Astrocyte (in vitro differentiated cells and primary cell): ENCODE results near the gene BEST2. TPM values are rescaled to one million over a fixed set of nuclear protein-coding genes. Genes with fewer than 3 reads are reported as not detected.

Source experiments
- DNase-seq: peaks from one replicate; pipeline ENCODE4 v3.0.0-alpha.2; 2010; ENCODE audit warnings: low read depth
- FAIRE-seq: peaks from 2 replicates; lab custom pipeline; 2011; peaks lifted over from hg19 to GRCh38; lab: Jason Lieb, UNC
- H2AFZ ChIP-seq: 2 replicates; pipeline ENCODE4 v1.6.0; 2012; ENCODE audit warnings: low read depth, low read length, inconsistent platforms
- H3K27ac ChIP-seq: 2 replicates; pipeline ENCODE4 v1.5.1; 2011; ENCODE audit warnings: low read depth, low read length, inconsistent platforms
- H3K27me3 ChIP-seq: 2 replicates; pipeline ENCODE4 v1.6.0; 2011; ENCODE audit warnings: low read length, inconsistent platforms; ENCODE audit not compliant: insufficient read depth
- H3K36me3 ChIP-seq: 2 replicates; pipeline ENCODE4 v1.5.1; 2011; ENCODE audit warnings: low read length, inconsistent platforms; ENCODE audit not compliant: insufficient read depth
- H3K4me1 ChIP-seq: 2 replicates; pipeline ENCODE4 v1.5.1; 2011; ENCODE audit warnings: low read length, inconsistent platforms; ENCODE audit not compliant: insufficient read depth
- H3K4me2 ChIP-seq: 2 replicates; pipeline ENCODE4 v1.6.0; 2012; ENCODE audit warnings: low read length, inconsistent platforms
- H3K4me3 ChIP-seq: 2 replicates; pipeline ENCODE4 v1.5.1; 2011; ENCODE audit warnings: low read depth, mild to moderate bottlenecking, low read length, inconsistent platforms; ENCODE audit not compliant: insufficient read depth
- H3K79me2 ChIP-seq: 2 replicates; pipeline ENCODE4 v1.6.0; 2012; ENCODE audit warnings: mild to moderate bottlenecking, low read length, inconsistent platforms; ENCODE audit not compliant: insufficient read depth
- H3K9ac ChIP-seq: 2 replicates; pipeline ENCODE4 v1.6.0; 2012; ENCODE audit warnings: mild to moderate bottlenecking, low read length, inconsistent platforms
- H3K9me3 ChIP-seq: 2 replicates; pipeline ENCODE4 v1.5.1; 2012; ENCODE audit warnings: low read depth, mild to moderate bottlenecking, low read length, inconsistent platforms; ENCODE audit not compliant: insufficient read depth
- H4K20me1 ChIP-seq: 2 replicates; pipeline ENCODE4 v1.6.0; 2012; ENCODE audit warnings: low read length, inconsistent platforms; ENCODE audit not compliant: insufficient read depth
- H3K27ac Mint-ChIP-seq: one replicate; pipeline ENCODE4 v1.8.0; 2021; ENCODE audit warnings: mild to moderate bottlenecking, mixed read lengths; ENCODE audit not compliant: unreplicated experiment
- H3K27me3 Mint-ChIP-seq: one replicate; pipeline ENCODE4 v1.8.0; 2021; ENCODE audit warnings: low read depth, mixed read lengths; ENCODE audit not compliant: unreplicated experiment
- H3K36me3 Mint-ChIP-seq: one replicate; pipeline ENCODE4 v1.8.0; 2021; ENCODE audit warnings: low read depth, mixed read lengths; ENCODE audit not compliant: unreplicated experiment
- H3K4me1 Mint-ChIP-seq: one replicate; pipeline ENCODE4 v1.8.0; 2021; ENCODE audit warnings: low read depth, mixed read lengths; ENCODE audit not compliant: unreplicated experiment
- H3K4me3 Mint-ChIP-seq: one replicate; pipeline ENCODE4 v1.8.0; 2021; ENCODE audit warnings: mild to moderate bottlenecking, moderate library complexity, mixed read lengths; ENCODE audit not compliant: unreplicated experiment
- H3K9me3 Mint-ChIP-seq: one replicate; pipeline ENCODE4 v1.8.0; 2021; ENCODE audit warnings: mild to moderate bottlenecking, mixed read lengths; ENCODE audit not compliant: unreplicated experiment
- EZH2 ChIP-seq: IDR thresholded peaks from 2 replicates; pipeline ENCODE4 v1.6.1; 2012; ENCODE audit warnings: mild to moderate bottlenecking, low read length, inconsistent platforms; ENCODE audit not compliant: insufficient read depth
- total RNA-seq: library from RNA; stranded (reverse); gene quantifications from 2 replicates; pipeline ENCODE4 v1.2.1, GENCODE V29; 2021
- TF ChIP-seq, protein P1 (sequence below): IDR thresholded peaks from 2 replicates; pipeline ENCODE4 v1.5.1; 2011; ENCODE audit warnings: low read depth, mild to moderate bottlenecking, inconsistent platforms, low read length, moderate library complexity; ENCODE audit not compliant: insufficient read depth

Gene BEST2
- total RNA-seq, 1 donor from 2014 or later, result not detected

DNA sequence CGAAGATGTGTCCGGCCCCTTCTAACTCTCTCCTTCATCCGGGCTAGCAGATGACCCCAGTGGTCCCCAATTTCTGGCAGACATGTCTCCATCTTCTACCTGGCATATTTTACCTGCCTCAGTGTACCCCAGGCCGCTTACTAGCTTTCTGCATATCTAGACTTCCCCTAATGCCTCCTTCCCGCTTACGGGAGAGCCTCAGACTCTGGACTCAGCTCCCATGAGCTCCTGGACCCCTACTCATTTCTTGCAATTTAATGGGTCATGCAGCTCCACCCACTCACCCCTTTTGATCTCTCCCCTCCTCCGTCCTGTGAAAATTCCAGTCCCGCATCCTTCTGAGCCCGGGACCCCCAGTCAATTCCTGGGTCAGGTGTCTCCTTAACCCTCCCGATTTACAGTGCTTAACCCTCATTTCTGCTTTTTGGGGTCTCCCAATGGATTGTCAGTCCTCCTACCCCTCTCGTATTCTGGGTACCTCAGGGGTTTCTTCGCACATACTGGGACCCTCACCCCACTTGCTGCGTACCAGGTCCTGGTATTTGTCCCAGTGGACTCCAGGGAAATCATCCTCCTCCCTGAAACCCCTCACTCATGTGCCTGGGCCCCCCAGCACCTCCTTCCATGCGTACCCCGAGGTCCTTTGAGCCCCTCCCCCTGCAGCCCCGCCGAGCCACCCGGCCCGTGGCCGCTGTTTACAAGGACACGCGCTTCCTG lies 39.2 kb downstream of the BEST2 start:
- H3K27me3 ChIP-seq, result no peaks in the 10 kb centered on the region
- H3K9me3 ChIP-seq, result no peaks in the 10 kb centered on the region
- DNase-seq (no peak), FAIRE-seq (no peak)
- peak overlapping the region; percentile 51 for H3K4me3 ChIP-seq
- H3K4me3 Mint-ChIP-seq, result peak overlapping the region; percentile 85
- peaks cover 21% of the 10 kb centered on the region for H3K79me2 ChIP-seq
- no peaks in the 10 kb centered on the region for H3K36me3 ChIP-seq
- H3K27ac Mint-ChIP-seq, result peak overlapping the region; percentile 96
- peaks cover 23% of the 10 kb centered on the region for H3K4me1 Mint-ChIP-seq
- peak overlapping the region; percentile 58 for H2AFZ ChIP-seq
- H3K9me3 Mint-ChIP-seq, result no peaks in the 10 kb centered on the region
- peak overlapping the region; percentile 54 for H3K27ac ChIP-seq
- peak overlapping the region; percentile 94 for H3K9ac ChIP-seq
- peaks cover 36% of the 10 kb centered on the region for H3K4me1 ChIP-seq
- H3K27me3 Mint-ChIP-seq, result no peaks in the 10 kb centered on the region
- H3K36me3 Mint-ChIP-seq, result no peaks in the 10 kb centered on the region
- TF ChIP-seq EZH2, result no peak
- TF ChIP-seq, protein P1, sequence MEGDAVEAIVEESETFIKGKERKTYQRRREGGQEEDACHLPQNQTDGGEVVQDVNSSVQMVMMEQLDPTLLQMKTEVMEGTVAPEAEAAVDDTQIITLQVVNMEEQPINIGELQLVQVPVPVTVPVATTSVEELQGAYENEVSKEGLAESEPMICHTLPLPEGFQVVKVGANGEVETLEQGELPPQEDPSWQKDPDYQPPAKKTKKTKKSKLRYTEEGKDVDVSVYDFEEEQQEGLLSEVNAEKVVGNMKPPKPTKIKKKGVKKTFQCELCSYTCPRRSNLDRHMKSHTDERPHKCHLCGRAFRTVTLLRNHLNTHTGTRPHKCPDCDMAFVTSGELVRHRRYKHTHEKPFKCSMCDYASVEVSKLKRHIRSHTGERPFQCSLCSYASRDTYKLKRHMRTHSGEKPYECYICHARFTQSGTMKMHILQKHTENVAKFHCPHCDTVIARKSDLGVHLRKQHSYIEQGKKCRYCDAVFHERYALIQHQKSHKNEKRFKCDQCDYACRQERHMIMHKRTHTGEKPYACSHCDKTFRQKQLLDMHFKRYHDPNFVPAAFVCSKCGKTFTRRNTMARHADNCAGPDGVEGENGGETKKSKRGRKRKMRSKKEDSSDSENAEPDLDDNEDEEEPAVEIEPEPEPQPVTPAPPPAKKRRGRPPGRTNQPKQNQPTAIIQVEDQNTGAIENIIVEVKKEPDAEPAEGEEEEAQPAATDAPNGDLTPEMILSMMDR, result no peak
- H3K4me2 ChIP-seq, result peak overlapping the region; percentile 91
- peaks cover 19% of the 10 kb centered on the region for H4K20me1 ChIP-seq

- H3K4me3 ChIP-seq, result peak within 1 kb of the TSS; percentile 92
- Mint-ChIP-seq H3K27me3 (no peaks in the 10 kb centered on the region), H3K4me1 (peaks cover 30% of the 10 kb centered on the region), H3K27ac (peak within 1 kb of the TSS; percentile 96), H3K4me3 (peak within 1 kb of the TSS; percentile 93), H3K36me3 (no peaks in the 10 kb centered on the region), H3K9me3 (no peaks in the 10 kb centered on the region)
- peaks cover 38% of the 10 kb centered on the region for H3K4me1 ChIP-seq
- H3K9ac ChIP-seq, result peak within 1 kb of the TSS; percentile 94
- peaks cover 21% of the 10 kb centered on the region for H3K79me2 ChIP-seq
- peak within 1 kb of the TSS; percentile 58 for H2AFZ ChIP-seq
- H4K20me1 ChIP-seq, result peaks cover 19% of the 10 kb centered on the region
- no peaks in the 10 kb centered on the region for H3K27me3 ChIP-seq
- FAIRE-seq (no peak), DNase-seq (peak; percentile 88)
- H3K36me3 ChIP-seq, result no peaks in the 10 kb centered on the region
- H3K4me2 ChIP-seq, result peak within 1 kb of the TSS; percentile 91
- H3K27ac ChIP-seq, result peak within 1 kb of the TSS; percentile 90
- TF ChIP-seq, protein P1, result no peak
- TF ChIP-seq EZH2, result no peak
- H3K9me3 ChIP-seq, result no peaks in the 10 kb centered on the region
Observed at GRCh38 chr19:12791345-12792050, 39.9 kb downstream of the BEST2 start, which contains the start of gene JUNB. Gene JUNB (plus strand): TSS chr19:12791486. CDS start chr19:12791772, 286 bp downstream.
